ENCODE results near the gene KIF4A. TPM values are rescaled to one million over a fixed set of nuclear protein-coding genes. Genes with fewer than 3 reads are reported as not detected.
"Not testable (repeated sequence)": the region's sequence is repeated elsewhere in the genome, so short reads cannot be mapped to it uniquely, and the experiment has no call there.

The KIF4A gene, protein sequence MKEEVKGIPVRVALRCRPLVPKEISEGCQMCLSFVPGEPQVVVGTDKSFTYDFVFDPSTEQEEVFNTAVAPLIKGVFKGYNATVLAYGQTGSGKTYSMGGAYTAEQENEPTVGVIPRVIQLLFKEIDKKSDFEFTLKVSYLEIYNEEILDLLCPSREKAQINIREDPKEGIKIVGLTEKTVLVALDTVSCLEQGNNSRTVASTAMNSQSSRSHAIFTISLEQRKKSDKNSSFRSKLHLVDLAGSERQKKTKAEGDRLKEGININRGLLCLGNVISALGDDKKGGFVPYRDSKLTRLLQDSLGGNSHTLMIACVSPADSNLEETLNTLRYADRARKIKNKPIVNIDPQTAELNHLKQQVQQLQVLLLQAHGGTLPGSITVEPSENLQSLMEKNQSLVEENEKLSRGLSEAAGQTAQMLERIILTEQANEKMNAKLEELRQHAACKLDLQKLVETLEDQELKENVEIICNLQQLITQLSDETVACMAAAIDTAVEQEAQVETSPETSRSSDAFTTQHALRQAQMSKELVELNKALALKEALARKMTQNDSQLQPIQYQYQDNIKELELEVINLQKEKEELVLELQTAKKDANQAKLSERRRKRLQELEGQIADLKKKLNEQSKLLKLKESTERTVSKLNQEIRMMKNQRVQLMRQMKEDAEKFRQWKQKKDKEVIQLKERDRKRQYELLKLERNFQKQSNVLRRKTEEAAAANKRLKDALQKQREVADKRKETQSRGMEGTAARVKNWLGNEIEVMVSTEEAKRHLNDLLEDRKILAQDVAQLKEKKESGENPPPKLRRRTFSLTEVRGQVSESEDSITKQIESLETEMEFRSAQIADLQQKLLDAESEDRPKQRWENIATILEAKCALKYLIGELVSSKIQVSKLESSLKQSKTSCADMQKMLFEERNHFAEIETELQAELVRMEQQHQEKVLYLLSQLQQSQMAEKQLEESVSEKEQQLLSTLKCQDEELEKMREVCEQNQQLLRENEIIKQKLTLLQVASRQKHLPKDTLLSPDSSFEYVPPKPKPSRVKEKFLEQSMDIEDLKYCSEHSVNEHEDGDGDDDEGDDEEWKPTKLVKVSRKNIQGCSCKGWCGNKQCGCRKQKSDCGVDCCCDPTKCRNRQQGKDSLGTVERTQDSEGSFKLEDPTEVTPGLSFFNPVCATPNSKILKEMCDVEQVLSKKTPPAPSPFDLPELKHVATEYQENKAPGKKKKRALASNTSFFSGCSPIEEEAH
- total RNA-seq, result 10 to 100 TPM; 26.4 to 28.3 TPM

DNA sequence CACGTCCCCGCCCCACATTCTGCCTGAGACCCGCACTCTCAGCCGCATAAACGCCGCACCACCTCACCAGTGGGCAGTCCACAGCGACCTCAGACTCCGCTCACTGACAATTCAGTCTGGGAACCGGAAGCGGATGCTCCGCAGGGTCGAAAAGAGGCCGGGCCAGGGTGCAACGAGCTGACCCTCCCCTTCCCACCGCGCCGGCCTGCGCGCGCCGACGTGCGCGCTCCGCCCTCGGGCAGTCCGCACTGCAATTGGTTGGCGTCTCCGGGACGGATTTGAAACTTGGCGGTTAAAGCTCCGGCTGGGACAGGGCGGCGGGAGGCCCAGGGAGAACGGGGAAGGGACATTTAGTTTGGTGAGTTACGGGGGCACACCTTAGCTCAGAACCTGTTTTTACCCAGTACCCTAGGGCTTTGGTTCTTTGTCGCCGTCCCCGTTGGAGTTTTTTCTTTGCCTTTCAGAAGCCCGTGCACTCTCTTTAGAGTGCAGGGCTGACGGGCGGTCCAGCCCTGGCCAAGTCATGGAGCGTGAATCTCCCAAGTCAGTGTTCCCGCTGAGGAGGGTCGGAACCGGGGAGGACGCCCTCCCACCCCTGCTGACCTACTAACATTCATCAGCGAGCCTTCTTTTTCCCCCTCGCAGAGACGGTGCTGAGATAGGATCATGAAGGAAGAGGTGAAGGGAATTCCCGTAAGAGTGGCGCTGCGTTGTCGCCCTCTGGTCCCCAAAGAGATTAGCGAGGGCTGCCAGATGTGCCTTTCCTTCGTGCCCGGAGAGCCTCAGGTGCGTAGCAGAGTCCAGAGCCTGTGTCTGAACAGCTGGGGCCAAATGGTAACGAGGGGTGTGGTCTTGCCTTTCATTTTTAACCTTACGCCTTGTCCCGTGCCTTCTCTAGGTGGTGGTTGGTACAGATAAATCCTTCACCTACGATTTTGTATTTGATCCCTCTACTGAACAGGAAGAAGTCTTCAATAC lies at the start of gene KIF4A, which contains the start of gene PDZD11:
Gene KIF4A (plus strand): TSS at position 312 of the 978 bp plus-strand sequence. CDS start 355 bp downstream, at position 667.
Gene PDZD11 (minus strand): TSS at position 135 of the 978 bp plus-strand sequence. CDS start 586 bp downstream, outside the sequence.
- Mint-ChIP-seq H3K4me3 (peak within 1 kb of the TSS; percentile 91), H3K36me3 (peaks cover 9% of the 10 kb centered on the region), H3K27ac (peak within 1 kb of the TSS; percentile 74), H3K9me3 (no peaks in the 10 kb centered on the region), H3K27me3 (no peaks in the 10 kb centered on the region), H3K4me1 (ENCODE audit: low read depth) (peaks cover 10% of the 10 kb centered on the region)
- peak; percentile 90 for DNase-seq
- CTCF ChIA-PET, result interaction anchor here (0.9 to 1.0 kb wide), 3 partner anchors 16 to 375 kb away, joined by 3 to 5 read pairs (median 3); no protein-coding TSS in a partner anchor
- POLR2A ChIA-PET, result interaction anchor here (0.9 to 1.3 kb wide), 2 partner anchors 12 to 144 kb away, joined by 3 to 5 read pairs; no protein-coding TSS in a partner anchor
- intact Hi-C loops (cut with micrococcal nuclease), result loop anchor here (1.0 to 10.0 kb wide), 3 partner anchors 144 to 671 kb away; partner anchors contain the start of gene IGBP1

DNA sequence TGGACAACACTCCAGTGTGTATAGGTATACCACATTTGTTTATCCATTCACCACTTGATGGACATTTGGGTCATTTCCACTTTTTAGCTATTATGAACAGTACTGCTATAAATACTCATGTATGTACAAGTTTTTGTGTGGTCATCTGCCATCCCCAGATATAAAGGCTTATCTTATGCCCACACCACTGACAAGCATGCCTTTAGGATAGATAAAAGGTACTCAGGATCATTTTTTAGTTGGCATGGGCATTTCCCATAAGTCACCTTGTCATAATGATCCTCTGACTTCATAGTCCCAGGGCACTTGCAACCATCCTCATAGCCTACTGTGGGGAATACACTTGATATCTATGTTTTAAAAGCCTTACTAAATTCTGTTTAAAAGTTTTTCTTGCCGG lies 49.2 kb upstream of the KIF4A start:
- ChIA-PET POLR2A (no interaction called here), CTCF (no interaction called here)
- H3K4me3 Mint-ChIP-seq, result no peak overlapping the region
- H3K36me3 Mint-ChIP-seq, result no peaks in the 10 kb centered on the region
- peaks cover 4% of the 10 kb centered on the region for H3K4me1 Mint-ChIP-seq (ENCODE audit: low read depth)
- no peaks in the 10 kb centered on the region for H3K27me3 Mint-ChIP-seq
- no peaks in the 10 kb centered on the region for H3K9me3 Mint-ChIP-seq
- H3K27ac Mint-ChIP-seq, result no peak overlapping the region
- intact Hi-C loops (cut with micrococcal nuclease), result no loop called here
- no peak for DNase-seq

DNA sequence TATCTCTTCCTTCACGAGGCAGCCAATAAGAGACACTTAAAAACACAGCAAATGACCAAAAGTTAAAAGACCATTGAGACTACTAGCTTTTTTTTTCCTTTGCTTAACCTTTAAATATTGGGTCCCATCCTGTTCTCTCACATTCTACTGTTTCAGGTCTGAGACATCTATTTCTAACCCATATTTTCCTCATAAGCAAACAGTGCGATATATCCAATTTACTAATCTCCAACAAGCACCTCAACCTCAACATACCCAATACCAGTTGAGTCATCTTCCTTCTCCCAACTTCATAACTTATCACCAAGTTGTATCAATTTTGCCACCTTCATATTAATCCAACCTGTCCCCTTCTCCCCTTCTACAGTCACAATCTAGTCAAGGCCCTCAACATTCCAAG lies 48.4 kb upstream of the KIF4A start:
- H3K9me3 Mint-ChIP-seq, result no peaks in the 10 kb centered on the region
- ChIA-PET CTCF (no interaction called here), POLR2A (no interaction called here)
- no peaks in the 10 kb centered on the region for H3K27me3 Mint-ChIP-seq
- peaks cover 4% of the 10 kb centered on the region for H3K4me1 Mint-ChIP-seq (ENCODE audit: low read depth)
- H3K36me3 Mint-ChIP-seq, result no peaks in the 10 kb centered on the region
- intact Hi-C loops (cut with micrococcal nuclease), result no loop called here
- H3K4me3 Mint-ChIP-seq, result no peak overlapping the region
- no peak overlapping the region for H3K27ac Mint-ChIP-seq
- DNase-seq, result no peak

GRCh38 chrX:70243601-70244000 lies 46.3 kb upstream of the KIF4A start:
- H3K4me3 Mint-ChIP-seq; H3K27me3 Mint-ChIP-seq; DNase-seq; intact Hi-C loops (cut with micrococcal nuclease); H3K4me1 Mint-ChIP-seq (ENCODE audit: low read depth); POLR2A ChIA-PET; H3K27ac Mint-ChIP-seq; H3K9me3 Mint-ChIP-seq; H3K36me3 Mint-ChIP-seq; CTCF ChIA-PET: not testable (repeated sequence)

- intact Hi-C loops (cut with micrococcal nuclease), result no loop called here
- no peak for DNase-seq
- Mint-ChIP-seq H3K9me3 (no peaks in the 10 kb centered on the region), H3K4me1 (ENCODE audit: low read depth) (no peaks in the 10 kb centered on the region), H3K4me3 (no peak overlapping the region), H3K36me3 (no peaks in the 10 kb centered on the region), H3K27ac (no peak overlapping the region), H3K27me3 (no peaks in the 10 kb centered on the region)
- POLR2A ChIA-PET, result no interaction called here
- CTCF ChIA-PET, result no interaction called here
Measured at GRCh38 chrX:70244881-70245280, 45.0 kb upstream of the KIF4A start.

GRCh38 chrX:70247252-70247651 lies 42.7 kb upstream of the KIF4A start:
- ChIA-PET CTCF (no interaction called here), POLR2A (no interaction called here)
- Mint-ChIP-seq H3K27ac (no peak overlapping the region), H3K36me3 (no peaks in the 10 kb centered on the region), H3K9me3 (no peaks in the 10 kb centered on the region), H3K27me3 (no peaks in the 10 kb centered on the region), H3K4me3 (no peak overlapping the region), H3K4me1 (ENCODE audit: low read depth) (no peaks in the 10 kb centered on the region)
- DNase-seq, result no peak
- intact Hi-C loops (cut with micrococcal nuclease), result no loop called here

- Mint-ChIP-seq H3K9me3 (no peaks in the 10 kb centered on the region), H3K4me1 (ENCODE audit: low read depth) (peaks cover 16% of the 10 kb centered on the region), H3K36me3 (no peaks in the 10 kb centered on the region), H3K27me3 (no peaks in the 10 kb centered on the region), H3K27ac (no peak overlapping the region), H3K4me3 (no peak overlapping the region)
- intact Hi-C loops (cut with micrococcal nuclease), result no loop called here
- ChIA-PET POLR2A (no interaction called here), CTCF (interaction anchor here (0.8 kb wide), 1 partner anchor 15 kb away, joined by 5 read pairs; the partner anchor contains the start of gene ARR3)
- DNase-seq, result no peak
Measured at GRCh38 chrX:70252491-70252890, 37.4 kb upstream of the KIF4A start.

- Mint-ChIP-seq H3K4me1 (ENCODE audit: low read depth) (peaks cover 16% of the 10 kb centered on the region), H3K27ac (peak overlapping the region; percentile 82), H3K9me3 (no peaks in the 10 kb centered on the region), H3K36me3 (no peaks in the 10 kb centered on the region), H3K4me3 (no peak overlapping the region), H3K27me3 (no peaks in the 10 kb centered on the region)
- CTCF ChIA-PET, result no interaction called here
- DNase-seq, result peak; percentile 11
- POLR2A ChIA-PET, result no interaction called here
- intact Hi-C loops (cut with micrococcal nuclease), result no loop called here
Measured at GRCh38 chrX:70253377-70254062, 36.4 kb upstream of the KIF4A start.

DNA sequence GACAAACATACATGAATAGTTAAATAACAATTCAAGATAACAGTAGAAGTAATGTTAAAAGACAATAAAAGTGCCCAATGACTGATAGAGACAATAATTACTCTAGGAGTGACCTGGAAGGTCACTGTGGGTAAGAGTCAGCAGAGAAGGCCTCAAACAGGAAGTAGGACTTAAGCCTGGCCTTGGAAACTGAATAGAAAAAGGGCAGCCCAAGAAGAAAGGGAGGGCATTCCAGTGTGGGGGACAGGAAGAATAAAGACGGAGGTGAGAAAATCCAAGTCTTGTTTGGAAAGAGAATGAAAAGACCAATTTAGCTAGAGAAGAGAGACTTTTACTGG lies 35.9 kb upstream of the KIF4A start:
- no peak for DNase-seq
- H3K4me1 Mint-ChIP-seq (ENCODE audit: low read depth), result peaks cover 16% of the 10 kb centered on the region
- H3K9me3 Mint-ChIP-seq, result no peaks in the 10 kb centered on the region
- no peak overlapping the region for H3K4me3 Mint-ChIP-seq
- intact Hi-C loops (cut with micrococcal nuclease), result no loop called here
- CTCF ChIA-PET, result no interaction called here
- POLR2A ChIA-PET, result interaction anchor here (0.6 kb wide), 1 partner anchor 1364 kb away, joined by 3 read pairs; no protein-coding TSS in a partner anchor
- peak overlapping the region; percentile 21 for H3K27ac Mint-ChIP-seq
- H3K27me3 Mint-ChIP-seq, result no peaks in the 10 kb centered on the region
- no peaks in the 10 kb centered on the region for H3K36me3 Mint-ChIP-seq

DNA sequence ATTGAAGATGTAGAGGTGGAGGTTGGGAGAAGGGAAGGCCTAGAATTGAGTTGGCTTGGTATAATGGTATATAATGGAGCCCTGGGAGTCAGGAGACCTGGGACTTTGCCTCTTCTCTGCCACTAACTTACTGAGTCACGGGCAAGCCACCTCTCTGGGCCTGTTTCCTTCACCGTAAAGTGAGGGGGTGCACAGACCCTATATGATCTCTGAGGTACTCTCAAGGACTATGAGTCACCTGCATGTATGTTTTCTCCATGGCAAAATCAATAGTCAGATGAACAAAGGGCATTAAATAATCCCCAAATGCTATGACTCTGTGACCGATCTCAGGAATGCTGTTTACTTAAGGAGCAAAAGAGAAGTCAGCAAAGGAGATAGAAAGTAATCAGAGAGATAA lies 35.0 kb upstream of the KIF4A start:
- DNase-seq, result no peak
- ChIA-PET POLR2A (no interaction called here), CTCF (no interaction called here)
- H3K27ac Mint-ChIP-seq, result no peak overlapping the region
- no peaks in the 10 kb centered on the region for H3K27me3 Mint-ChIP-seq
- H3K9me3 Mint-ChIP-seq, result no peaks in the 10 kb centered on the region
- intact Hi-C loops (cut with micrococcal nuclease), result no loop called here
- H3K4me3 Mint-ChIP-seq, result no peak overlapping the region
- peaks cover 16% of the 10 kb centered on the region for H3K4me1 Mint-ChIP-seq (ENCODE audit: low read depth)
- no peaks in the 10 kb centered on the region for H3K36me3 Mint-ChIP-seq

GRCh38 chrX:70255452-70255851 lies 34.5 kb upstream of the KIF4A start:
- Mint-ChIP-seq H3K27me3 (no peaks in the 10 kb centered on the region), H3K4me3 (no peak overlapping the region), H3K36me3 (no peaks in the 10 kb centered on the region), H3K9me3 (no peaks in the 10 kb centered on the region), H3K27ac (no peak overlapping the region), H3K4me1 (ENCODE audit: low read depth) (peaks cover 16% of the 10 kb centered on the region)
- ChIA-PET POLR2A (no interaction called here), CTCF (no interaction called here)
- DNase-seq, result no peak
- intact Hi-C loops (cut with micrococcal nuclease), result no loop called here
